ENCODE measurements around the gene CATSPERD.

DNA sequence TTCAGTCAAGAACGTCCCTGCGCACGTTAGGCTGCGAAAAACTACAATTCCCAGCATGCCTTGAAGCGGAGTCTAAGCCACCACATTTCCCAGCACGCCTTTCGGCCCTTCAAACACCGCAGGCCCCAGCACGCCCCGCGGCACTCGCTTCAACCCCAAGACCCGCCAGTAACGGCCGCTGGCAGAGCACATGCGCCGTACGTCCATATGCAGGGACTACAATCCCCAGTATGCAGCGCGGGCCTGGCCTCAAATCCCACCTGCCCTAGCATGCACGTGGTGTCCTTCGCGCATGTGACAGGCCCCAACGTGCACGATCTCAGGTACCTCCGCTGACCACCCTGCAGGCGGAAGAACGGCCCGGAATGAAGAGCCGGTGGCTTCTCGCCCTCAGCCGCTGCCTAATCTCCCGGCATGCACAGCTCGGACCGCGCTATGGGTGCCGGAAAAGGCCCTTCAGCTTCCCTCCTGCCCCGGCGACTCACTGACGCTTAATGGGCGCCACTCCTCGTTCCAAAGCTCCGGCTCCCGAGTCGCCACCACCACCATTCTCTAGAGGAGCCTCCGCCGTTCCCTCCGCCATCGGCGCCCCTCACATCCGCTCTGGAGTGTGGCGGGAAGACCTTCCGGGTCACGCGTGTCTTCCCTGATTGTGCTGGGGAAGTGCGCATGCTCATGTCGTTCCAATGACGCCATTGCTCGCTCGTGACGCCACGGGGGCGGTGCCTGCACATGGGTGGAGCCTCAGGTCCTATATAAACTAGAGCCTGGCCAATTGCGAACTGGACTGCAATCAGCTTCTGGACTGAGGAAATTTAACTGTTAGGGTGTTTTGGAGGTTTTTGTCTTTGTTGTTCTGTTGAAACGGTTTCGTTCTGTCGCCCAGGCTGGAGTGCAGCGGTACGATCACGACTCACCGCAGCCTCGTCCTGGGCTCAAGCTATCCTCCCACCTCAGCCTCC is 70.4 kb downstream of the CATSPERD start, which contains the start of gene DUS3L:
- TF ChIP-seq, protein P1, sequence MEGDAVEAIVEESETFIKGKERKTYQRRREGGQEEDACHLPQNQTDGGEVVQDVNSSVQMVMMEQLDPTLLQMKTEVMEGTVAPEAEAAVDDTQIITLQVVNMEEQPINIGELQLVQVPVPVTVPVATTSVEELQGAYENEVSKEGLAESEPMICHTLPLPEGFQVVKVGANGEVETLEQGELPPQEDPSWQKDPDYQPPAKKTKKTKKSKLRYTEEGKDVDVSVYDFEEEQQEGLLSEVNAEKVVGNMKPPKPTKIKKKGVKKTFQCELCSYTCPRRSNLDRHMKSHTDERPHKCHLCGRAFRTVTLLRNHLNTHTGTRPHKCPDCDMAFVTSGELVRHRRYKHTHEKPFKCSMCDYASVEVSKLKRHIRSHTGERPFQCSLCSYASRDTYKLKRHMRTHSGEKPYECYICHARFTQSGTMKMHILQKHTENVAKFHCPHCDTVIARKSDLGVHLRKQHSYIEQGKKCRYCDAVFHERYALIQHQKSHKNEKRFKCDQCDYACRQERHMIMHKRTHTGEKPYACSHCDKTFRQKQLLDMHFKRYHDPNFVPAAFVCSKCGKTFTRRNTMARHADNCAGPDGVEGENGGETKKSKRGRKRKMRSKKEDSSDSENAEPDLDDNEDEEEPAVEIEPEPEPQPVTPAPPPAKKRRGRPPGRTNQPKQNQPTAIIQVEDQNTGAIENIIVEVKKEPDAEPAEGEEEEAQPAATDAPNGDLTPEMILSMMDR (IDR thresholded peaks at IDR 0.05) = peak in 1 of 6 experiments; percentile 15
- TF ChIP-seq POLR2A (IDR thresholded peaks at IDR 0.05) = peak; percentile 79 to 82
